ENCODE data around the gene UBE2V1. TPM values are rescaled to one million over a fixed set of nuclear protein-coding genes. Genes with fewer than 3 reads are reported as not detected.
A peak's percentile ranks its signal among the peaks of the same experiment; 100 is the strongest.

Gene UBE2V1
- total RNA-seq, 2 experiments from 2014 or later, result 150 to 156 TPM

GRCh38 chr20:50128520-50128905 is 15.6 kb upstream of the UBE2V1 start:
- Mint-ChIP-seq H3K4me3 (no peak overlapping the region), H3K4me1 (no peaks in the 10 kb centered on the region), H3K9me3 (no peaks in the 10 kb centered on the region), H3K27me3 (no peaks in the 10 kb centered on the region), H3K36me3 (peaks cover 27% of the 10 kb centered on the region), H3K27ac (no peak overlapping the region)
- DNase-seq, result no peak

GRCh38 chr20:50127587-50128519 is 14.9 kb upstream of the UBE2V1 start:
- Mint-ChIP-seq H3K9me3 (no peaks in the 10 kb centered on the region), H3K27me3 (no peaks in the 10 kb centered on the region), H3K4me3 (no peak overlapping the region), H3K36me3 (peaks cover 28% of the 10 kb centered on the region), H3K4me1 (no peaks in the 10 kb centered on the region), H3K27ac (no peak overlapping the region)
- DNase-seq, result no peak

DNA sequence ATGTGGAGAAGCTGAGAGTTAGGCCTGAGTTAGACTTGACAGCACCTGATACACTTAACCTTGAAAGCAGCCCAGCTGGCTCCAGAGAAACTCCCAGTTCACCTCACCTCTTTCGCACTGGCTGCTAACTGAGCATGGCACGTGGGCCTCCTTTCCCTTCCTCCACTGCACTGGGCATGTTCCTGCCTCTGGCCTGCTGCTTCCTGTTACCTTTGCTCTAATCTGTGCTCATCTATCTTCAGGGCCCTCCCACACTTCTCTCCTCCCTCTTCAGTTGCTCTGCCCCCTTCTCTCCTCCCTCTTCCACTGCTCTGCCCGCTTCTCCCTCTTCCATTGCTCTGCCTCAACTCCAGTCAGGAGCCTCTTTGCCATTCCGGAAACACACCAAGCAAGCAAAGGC is 13.7 kb upstream of the UBE2V1 start:
- no peaks in the 10 kb centered on the region for H3K4me1 Mint-ChIP-seq
- no peaks in the 10 kb centered on the region for H3K27me3 Mint-ChIP-seq
- no peaks in the 10 kb centered on the region for H3K9me3 Mint-ChIP-seq
- no peak for DNase-seq
- H3K27ac Mint-ChIP-seq, result no peak overlapping the region
- H3K4me3 Mint-ChIP-seq, result no peak overlapping the region
- H3K36me3 Mint-ChIP-seq, result peaks cover 26% of the 10 kb centered on the region

GRCh38 chr20:50125279-50125678 is 12.3 kb upstream of the UBE2V1 start:
- H3K9me3 Mint-ChIP-seq, result no peaks in the 10 kb centered on the region
- no peak overlapping the region for H3K4me3 Mint-ChIP-seq
- H3K27ac Mint-ChIP-seq, result no peak overlapping the region
- H3K27me3 Mint-ChIP-seq, result no peaks in the 10 kb centered on the region
- peaks cover 25% of the 10 kb centered on the region for H3K36me3 Mint-ChIP-seq
- no peak for DNase-seq
- peaks cover 1% of the 10 kb centered on the region for H3K4me1 Mint-ChIP-seq

GRCh38 chr20:50124496-50124895 is 11.5 kb upstream of the UBE2V1 start:
- no peak for DNase-seq
- Mint-ChIP-seq H3K36me3 (peaks cover 21% of the 10 kb centered on the region), H3K4me1 (peaks cover 1% of the 10 kb centered on the region)

DNA sequence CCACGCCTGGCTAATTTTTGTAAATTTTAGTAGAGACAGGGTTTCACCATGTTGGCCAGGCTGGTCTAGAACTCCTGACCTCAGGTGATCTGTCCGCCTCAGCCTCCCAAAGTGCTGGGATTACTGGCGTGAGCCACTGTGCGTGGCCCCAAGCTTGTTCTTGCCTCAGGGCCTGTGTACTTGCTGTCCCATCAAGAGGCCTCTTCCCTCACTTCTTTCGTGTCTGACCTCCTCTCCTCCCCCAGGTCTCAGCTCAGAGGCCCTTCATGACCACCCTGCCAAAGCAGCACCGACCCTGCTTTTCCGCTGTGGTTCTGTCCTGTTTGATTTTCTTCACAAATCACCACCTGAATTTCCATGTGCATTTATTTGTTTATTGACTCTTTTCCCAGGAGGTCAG is 10.5 kb upstream of the UBE2V1 start:
- H3K9me3 Mint-ChIP-seq, result no peaks in the 10 kb centered on the region
- no peaks in the 10 kb centered on the region for H3K27me3 Mint-ChIP-seq
- H3K27ac Mint-ChIP-seq, result no peak overlapping the region
- H3K4me1 Mint-ChIP-seq, result peaks cover 1% of the 10 kb centered on the region
- H3K36me3 Mint-ChIP-seq, result peaks cover 19% of the 10 kb centered on the region
- H3K4me3 Mint-ChIP-seq, result no peak overlapping the region
- no peak for DNase-seq

More at GRCh38 chr20:50124496-50124895, 11.5 kb upstream of the UBE2V1 start:
- Mint-ChIP-seq H3K27ac (no peak overlapping the region), H3K4me3 (no peak overlapping the region), H3K27me3 (no peaks in the 10 kb centered on the region), H3K9me3 (no peaks in the 10 kb centered on the region)

- Mint-ChIP-seq H3K9me3 (no peaks in the 10 kb centered on the region), H3K27me3 (no peaks in the 10 kb centered on the region), H3K27ac (no peak overlapping the region), H3K36me3 (peaks cover 15% of the 10 kb centered on the region), H3K4me1 (peaks cover 1% of the 10 kb centered on the region), H3K4me3 (no peak overlapping the region)
- DNase-seq, result no peak
These were observed 9.8 kb upstream of the UBE2V1 start for GRCh38 chr20:50122763-50123162.

DNA sequence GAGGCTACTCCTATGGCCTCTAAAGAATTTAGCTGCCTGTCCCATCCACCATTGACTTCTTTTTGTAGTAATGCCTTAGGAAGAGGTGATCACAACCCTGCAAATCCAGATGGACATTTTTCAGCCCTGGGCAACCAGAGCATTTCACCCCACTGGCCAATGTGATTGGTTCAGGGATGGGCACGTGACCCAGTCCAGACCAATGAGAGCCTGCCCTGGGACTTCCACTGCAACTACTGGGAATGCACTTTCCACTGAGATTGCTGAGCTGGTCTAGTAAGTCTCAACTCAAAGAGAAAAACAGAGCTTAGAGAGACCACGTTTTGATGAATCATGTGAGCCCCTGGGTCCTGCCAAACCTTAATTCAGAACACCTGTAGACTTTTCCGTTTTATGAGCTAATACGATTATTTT is 8.9 kb upstream of the UBE2V1 start:
- Mint-ChIP-seq H3K4me3 (no peak overlapping the region), H3K4me1 (peaks cover 3% of the 10 kb centered on the region), H3K27me3 (no peaks in the 10 kb centered on the region), H3K36me3 (peaks cover 14% of the 10 kb centered on the region), H3K9me3 (no peaks in the 10 kb centered on the region), H3K27ac (no peak overlapping the region)
- no peak for DNase-seq

DNA sequence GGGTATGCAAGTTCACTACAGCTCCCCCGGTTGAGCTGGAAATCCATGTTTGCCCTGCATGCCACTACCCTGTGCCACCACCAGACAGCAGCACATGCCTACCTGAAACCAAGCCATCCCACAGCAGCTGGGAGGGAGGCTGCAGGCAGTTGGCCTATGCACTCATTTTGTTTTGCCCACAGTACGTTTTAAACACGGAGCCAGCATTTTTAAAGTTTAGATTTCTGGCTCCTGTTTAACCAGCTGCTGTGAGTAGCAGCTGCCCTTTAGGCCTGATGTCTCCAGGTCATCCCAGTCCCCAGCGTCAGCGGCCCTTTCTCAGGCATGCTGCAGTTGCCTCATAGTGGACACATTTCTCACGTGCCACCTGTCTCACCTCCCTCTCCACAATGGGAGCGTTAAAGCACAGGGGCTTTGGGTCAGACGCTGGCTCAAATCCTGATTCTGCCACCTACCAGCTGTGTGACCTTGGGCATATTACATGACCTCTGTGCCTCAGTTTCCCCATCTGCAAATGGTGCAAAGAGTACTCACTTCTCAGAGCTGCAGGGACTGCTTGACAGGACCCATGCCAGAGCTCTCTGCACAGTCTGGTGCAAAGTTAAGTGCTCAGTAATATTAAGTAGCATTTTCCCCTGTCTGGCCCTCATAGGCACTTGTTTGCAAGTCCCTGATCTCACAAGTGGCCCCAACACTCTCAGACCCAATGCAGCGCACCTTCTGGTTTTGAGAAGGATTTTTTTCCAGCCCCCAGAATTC is 8.2 kb upstream of the UBE2V1 start:
- Mint-ChIP-seq H3K27ac (no peak overlapping the region), H3K9me3 (no peaks in the 10 kb centered on the region), H3K4me3 (no peak overlapping the region), H3K36me3 (peaks cover 14% of the 10 kb centered on the region), H3K27me3 (no peaks in the 10 kb centered on the region), H3K4me1 (peaks cover 7% of the 10 kb centered on the region)
- peak; percentile 57 for DNase-seq

- Mint-ChIP-seq H3K27me3 (no peaks in the 10 kb centered on the region), H3K36me3 (peaks cover 2% of the 10 kb centered on the region), H3K9me3 (no peaks in the 10 kb centered on the region), H3K4me1 (peaks cover 22% of the 10 kb centered on the region), H3K27ac (no peak overlapping the region), H3K4me3 (no peak overlapping the region)
- DNase-seq, result no peak
These were observed 5.3 kb upstream of the UBE2V1 start for GRCh38 chr20:50118203-50118602.

- H3K36me3 Mint-ChIP-seq, result peaks cover 11% of the 10 kb centered on the region
- H3K27ac Mint-ChIP-seq, result peak overlapping the region; percentile 91
- H3K9me3 Mint-ChIP-seq, result no peaks in the 10 kb centered on the region
- no peaks in the 10 kb centered on the region for H3K27me3 Mint-ChIP-seq
- peak overlapping the region; percentile 82 for H3K4me3 Mint-ChIP-seq
- DNase-seq, result no peak
- H3K4me1 Mint-ChIP-seq, result peaks cover 32% of the 10 kb centered on the region
These were observed 3.5 kb upstream of the UBE2V1 start for GRCh38 chr20:50116368-50116999.

GRCh38 chr20:50115591-50116367 is 2.8 kb upstream of the UBE2V1 start:
- H3K4me3 Mint-ChIP-seq, result peak overlapping the region; percentile 82
- no peaks in the 10 kb centered on the region for H3K9me3 Mint-ChIP-seq
- H3K4me1 Mint-ChIP-seq, result peaks cover 38% of the 10 kb centered on the region
- DNase-seq, result peak; percentile 90
- H3K27ac Mint-ChIP-seq, result peak overlapping the region; percentile 91
- H3K27me3 Mint-ChIP-seq, result no peaks in the 10 kb centered on the region
- peaks cover 17% of the 10 kb centered on the region for H3K36me3 Mint-ChIP-seq

DNA sequence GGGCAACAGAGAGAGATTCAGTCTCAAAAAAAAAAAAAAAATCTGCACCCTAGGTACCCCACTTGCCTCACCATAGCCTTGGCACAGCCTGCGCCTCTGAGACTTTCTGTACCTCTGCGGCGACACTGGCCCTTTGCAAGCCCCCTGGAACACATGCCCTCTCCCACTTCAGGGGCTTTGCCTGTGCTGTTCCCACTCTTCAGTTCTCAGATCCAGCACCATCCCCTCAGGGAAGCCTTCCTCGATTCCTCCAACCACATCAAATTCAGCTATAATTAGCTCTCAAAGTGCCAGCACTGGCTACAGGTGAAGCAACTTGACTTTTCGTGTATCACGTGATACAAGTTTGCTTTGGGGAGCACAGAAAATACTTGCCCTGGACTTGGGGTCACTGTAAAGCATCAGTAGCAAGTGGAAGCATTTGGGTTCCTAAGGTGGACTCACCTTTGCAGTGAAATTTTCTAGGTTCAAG is 2.1 kb upstream of the UBE2V1 start:
- H3K9me3 Mint-ChIP-seq, result no peaks in the 10 kb centered on the region

DNA sequence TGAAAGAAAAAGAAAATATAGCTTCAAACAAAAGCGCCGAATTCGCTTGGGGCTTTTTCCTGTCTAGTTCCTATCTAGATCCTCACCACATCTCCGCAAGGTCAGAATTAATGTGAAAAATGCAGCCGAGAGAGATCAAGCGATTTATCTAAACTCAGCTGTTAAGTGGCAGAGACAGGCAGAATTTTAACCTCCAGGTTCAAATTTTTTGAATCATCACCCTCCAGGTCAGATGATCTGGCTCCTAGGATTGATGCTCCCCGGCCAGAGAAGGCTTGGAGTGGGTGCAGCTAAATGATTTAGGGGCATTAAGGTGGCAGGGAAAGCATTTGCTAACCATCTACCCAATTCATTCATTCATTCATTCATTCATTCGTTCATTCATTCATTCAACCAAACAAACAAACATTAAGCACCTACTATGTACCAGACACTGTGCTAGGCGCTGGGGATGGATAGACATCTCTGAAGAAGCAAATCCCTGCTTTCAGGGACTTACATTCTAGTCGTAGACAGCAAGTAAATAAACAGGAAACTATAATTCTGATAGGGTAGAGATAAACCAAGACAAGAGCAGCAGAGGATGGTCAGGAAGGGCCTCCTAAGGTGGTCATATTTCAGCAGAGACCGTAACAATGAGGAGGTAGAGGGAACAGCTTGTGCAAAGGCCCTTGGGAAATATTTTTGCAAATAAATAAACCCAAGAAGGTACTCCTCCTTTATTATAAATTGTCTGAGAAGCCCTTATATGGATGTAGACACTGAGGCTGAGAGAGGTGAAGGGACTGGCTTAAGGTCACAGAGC is 672 bp upstream of the UBE2V1 start:
- Mint-ChIP-seq H3K36me3 (peaks cover 33% of the 10 kb centered on the region), H3K4me1 (peaks cover 55% of the 10 kb centered on the region), H3K9me3 (no peaks in the 10 kb centered on the region), H3K27me3 (no peaks in the 10 kb centered on the region), H3K27ac (peak overlapping the region; percentile 97), H3K4me3 (peak overlapping the region; percentile 92)
- no peak for DNase-seq

More for the DNA sequence above, 2.1 kb upstream of the UBE2V1 start:
- Mint-ChIP-seq H3K36me3 (peaks cover 23% of the 10 kb centered on the region), H3K27ac (peak overlapping the region; percentile 91), H3K27me3 (no peaks in the 10 kb centered on the region), H3K4me1 (peaks cover 45% of the 10 kb centered on the region), H3K4me3 (peak overlapping the region; percentile 82)
- no peak for DNase-seq
